Lower lobe of right lung (tissue), 2 donors: ENCODE data around the gene PYGO1. TPM values are rescaled to one million over a fixed set of nuclear protein-coding genes. Genes with fewer than 3 reads are reported as not detected.

Source experiments
- ATAC-seq, 2 donors: fragments of 200-7000 bp; cut with Tn5 transposase; one replicate each; pipeline ENCODE4 v1.9.1; 2020 to 2022; ENCODE audit warnings: mild to moderate bottlenecking in 2 of 2, moderate library complexity in 2 of 2
- DNase-seq: peaks from one replicate; pipeline ENCODE4 v3.0.0-alpha.2; 2020
- H3K27ac ChIP-seq: fragments of 200-600 bp; one replicate; pipeline ENCODE4 v1.8.0; 2022
- H3K27me3 ChIP-seq: fragments of 200-600 bp; one replicate; pipeline ENCODE4 v1.8.0; 2022; ENCODE audit warnings: low read depth
- H3K36me3 ChIP-seq: fragments of 200-600 bp; one replicate; pipeline ENCODE4 v1.8.0; 2022; ENCODE audit warnings: mild to moderate bottlenecking
- H3K4me1 ChIP-seq: fragments of 200-600 bp; one replicate; pipeline ENCODE4 v1.8.0; 2022
- H3K4me3 ChIP-seq: fragments of 200-600 bp; one replicate; pipeline ENCODE4 v1.8.0; 2022; ENCODE audit warnings: mild to moderate bottlenecking
- H3K9me3 ChIP-seq: fragments of 200-600 bp; one replicate; pipeline ENCODE4 v1.8.0; 2022
- intact Hi-C: fragments of 100-400 bp; cut with DNase I; formaldehyde crosslinking; loops from one replicate; pipeline ENCODE4 v1.11.0; 2022
- total RNA-seq: library from RNA; stranded (reverse); fragmentation: NEBNext Ultra II Directional; extraction: Animal tissue kit (Norgen Biotek cat#: 25700); gene quantifications from one replicate; pipeline ENCODE4 v1.2.1, GENCODE V29; 2021
- TF ChIP-seq, protein P1 (sequence below): fragments of 200-600 bp; IDR thresholded peaks from one replicate; pipeline ENCODE4 v1.8.0; 2022; ENCODE audit warnings: antibody characterized with exemption, mild to moderate bottlenecking
- donor health status: DM: no; HTN: yes; CAD: no; lungs with severe emphysema.

PYGO1 gene
- total RNA-seq, 1 donor from 2014 or later = 8.7 TPM

GRCh38 chr15:55552926-55553325, 35.2 kb downstream of the PYGO1 start:
- Histone ChIP-seq H3K27me3 (no peaks in the 10 kb centered on the region), H3K9me3 (peaks cover 9% of the 10 kb centered on the region), H3K4me3 (no peak overlapping the region), H3K36me3 (no peaks in the 10 kb centered on the region), H3K4me1 (no peaks in the 10 kb centered on the region), H3K27ac (no peak overlapping the region)
- peak; percentile 50 for DNase-seq
- TF ChIP-seq, protein P1, sequence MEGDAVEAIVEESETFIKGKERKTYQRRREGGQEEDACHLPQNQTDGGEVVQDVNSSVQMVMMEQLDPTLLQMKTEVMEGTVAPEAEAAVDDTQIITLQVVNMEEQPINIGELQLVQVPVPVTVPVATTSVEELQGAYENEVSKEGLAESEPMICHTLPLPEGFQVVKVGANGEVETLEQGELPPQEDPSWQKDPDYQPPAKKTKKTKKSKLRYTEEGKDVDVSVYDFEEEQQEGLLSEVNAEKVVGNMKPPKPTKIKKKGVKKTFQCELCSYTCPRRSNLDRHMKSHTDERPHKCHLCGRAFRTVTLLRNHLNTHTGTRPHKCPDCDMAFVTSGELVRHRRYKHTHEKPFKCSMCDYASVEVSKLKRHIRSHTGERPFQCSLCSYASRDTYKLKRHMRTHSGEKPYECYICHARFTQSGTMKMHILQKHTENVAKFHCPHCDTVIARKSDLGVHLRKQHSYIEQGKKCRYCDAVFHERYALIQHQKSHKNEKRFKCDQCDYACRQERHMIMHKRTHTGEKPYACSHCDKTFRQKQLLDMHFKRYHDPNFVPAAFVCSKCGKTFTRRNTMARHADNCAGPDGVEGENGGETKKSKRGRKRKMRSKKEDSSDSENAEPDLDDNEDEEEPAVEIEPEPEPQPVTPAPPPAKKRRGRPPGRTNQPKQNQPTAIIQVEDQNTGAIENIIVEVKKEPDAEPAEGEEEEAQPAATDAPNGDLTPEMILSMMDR = no peak
- peak; percentile 64 to 86 for ATAC-seq
- intact Hi-C loops = no loop called here

DNA sequence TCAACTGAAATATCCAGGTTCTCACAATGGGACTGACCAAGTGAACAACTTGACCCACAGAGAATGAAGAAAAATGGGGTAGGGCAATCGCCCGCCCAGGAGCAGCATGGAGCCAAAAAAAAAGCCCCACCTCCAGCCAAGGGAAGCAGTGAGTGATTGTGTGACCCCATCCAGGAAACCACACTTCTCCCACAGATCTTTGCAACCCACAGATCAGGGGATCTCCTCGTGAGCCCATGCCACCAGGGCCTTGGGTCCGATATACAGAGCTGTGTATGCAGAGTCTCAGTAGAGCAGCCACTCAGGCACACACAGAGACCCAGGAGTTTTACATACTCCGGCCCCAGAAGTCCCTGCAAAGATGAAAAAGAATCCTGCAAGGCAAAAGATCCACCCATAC, 35.7 kb downstream of the PYGO1 start:
- Histone ChIP-seq H3K36me3 (no peaks in the 10 kb centered on the region), H3K27ac (no peak overlapping the region), H3K4me1 (no peaks in the 10 kb centered on the region), H3K27me3 (no peaks in the 10 kb centered on the region), H3K9me3 (peaks cover 9% of the 10 kb centered on the region), H3K4me3 (no peak overlapping the region)
- ATAC-seq = no peak
- intact Hi-C loops = no loop called here
- TF ChIP-seq, protein P1 = no peak
- no peak for DNase-seq

GRCh38 chr15:55549305-55549704, 38.8 kb downstream of the PYGO1 start:
- no peak for ATAC-seq
- Histone ChIP-seq H3K4me3 (no peak overlapping the region), H3K27me3 (no peaks in the 10 kb centered on the region), H3K27ac (no peak overlapping the region), H3K36me3 (no peaks in the 10 kb centered on the region), H3K4me1 (no peaks in the 10 kb centered on the region), H3K9me3 (no peaks in the 10 kb centered on the region)
- intact Hi-C loops = no loop called here
- TF ChIP-seq, protein P1 = no peak
- DNase-seq = no peak

DNA sequence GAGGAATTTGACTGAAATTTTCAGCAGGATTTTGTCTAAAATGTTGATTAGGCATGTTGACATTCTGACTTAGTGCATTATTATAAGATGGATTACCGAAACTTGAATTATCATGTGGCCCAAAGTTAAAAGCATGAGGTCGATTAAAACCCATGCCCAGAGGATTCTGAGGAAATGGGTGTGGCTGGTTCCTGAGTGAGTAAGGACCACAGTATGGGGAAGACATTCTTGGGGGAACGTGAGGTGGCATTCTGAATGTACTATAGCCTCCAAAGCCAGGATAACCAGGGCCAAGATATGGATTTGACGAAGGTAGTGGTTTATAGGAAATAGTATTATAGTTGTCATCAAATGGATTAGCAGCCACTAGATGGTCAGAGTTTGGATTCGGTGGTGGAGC, 41.4 kb downstream of the PYGO1 start:
- H3K4me1 ChIP-seq = no peaks in the 10 kb centered on the region
- H3K27me3 ChIP-seq = no peaks in the 10 kb centered on the region
- no peak for ATAC-seq
- no peaks in the 10 kb centered on the region for H3K9me3 ChIP-seq
- no peak overlapping the region for H3K4me3 ChIP-seq
- no peak for DNase-seq
- no peaks in the 10 kb centered on the region for H3K36me3 ChIP-seq
- intact Hi-C loops = no loop called here
- TF ChIP-seq, protein P1 = no peak
- H3K27ac ChIP-seq = no peak overlapping the region

DNA sequence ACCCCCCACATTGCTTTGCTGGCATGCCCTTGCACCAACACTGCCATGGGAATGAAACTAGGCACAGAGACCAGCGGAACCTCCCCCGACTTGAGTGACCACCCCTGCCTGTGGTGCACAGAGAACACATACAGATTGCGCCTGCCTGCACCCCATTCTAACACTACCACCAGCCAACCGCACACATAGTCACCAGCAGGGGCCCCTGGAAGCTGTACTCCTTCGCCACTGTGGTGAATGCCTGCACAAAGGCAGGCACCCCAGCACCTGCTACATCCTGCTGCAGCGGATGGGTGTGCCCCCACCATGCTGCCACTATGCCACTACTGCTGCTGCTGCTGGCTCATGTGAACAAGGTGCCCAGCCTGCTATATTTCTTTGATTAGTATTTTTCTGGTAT, 52.7 kb downstream of the PYGO1 start:
- DNase-seq (no peak), ATAC-seq (peak in 1 of 2 donors; percentile 39)
- no peaks in the 10 kb centered on the region for H3K27me3 ChIP-seq
- H3K4me3 ChIP-seq = no peak overlapping the region
- H3K9me3 ChIP-seq = no peaks in the 10 kb centered on the region
- no peaks in the 10 kb centered on the region for H3K4me1 ChIP-seq
- H3K27ac ChIP-seq = no peak overlapping the region
- H3K36me3 ChIP-seq = no peaks in the 10 kb centered on the region
- intact Hi-C loops = no loop called here
- TF ChIP-seq, protein P1 = no peak

DNA sequence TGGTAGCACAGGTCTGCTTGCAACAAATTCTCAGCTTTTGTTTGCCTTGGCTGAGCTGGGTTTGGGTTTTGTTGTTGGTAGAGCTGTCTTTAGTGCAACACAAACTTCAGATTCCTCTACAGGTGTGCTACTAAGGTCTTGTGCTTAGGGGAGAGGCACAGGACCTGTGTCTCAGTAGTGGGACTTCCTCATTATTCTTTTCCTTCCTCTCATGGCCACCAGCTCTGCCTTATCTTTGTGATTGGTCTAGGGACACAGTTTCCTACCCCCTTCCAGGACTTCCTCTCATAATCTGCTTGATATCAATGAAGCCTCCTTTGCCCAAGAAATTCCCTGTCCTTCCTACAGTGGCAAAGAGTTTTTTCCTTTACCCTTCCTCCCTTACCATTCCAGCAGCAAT, 55.2 kb downstream of the PYGO1 start:
- TF ChIP-seq, protein P1 = no peak
- Histone ChIP-seq H3K4me3 (no peak overlapping the region), H3K27me3 (no peaks in the 10 kb centered on the region), H3K9me3 (no peaks in the 10 kb centered on the region), H3K27ac (no peak overlapping the region), H3K4me1 (no peaks in the 10 kb centered on the region), H3K36me3 (no peaks in the 10 kb centered on the region)
- ATAC-seq (no peak), DNase-seq (no peak)
- intact Hi-C loops = no loop called here
